Fibroblast of villous mesenchyme (primary cell): ENCODE measurements around the gene ODAD2. TPM values are rescaled to one million over a fixed set of nuclear protein-coding genes. Genes with fewer than 3 reads are reported as not detected.

Source experiments
- DNase-seq: peaks from one replicate; pipeline ENCODE4 v3.0.0-alpha.2; 2010; ENCODE audit warnings: low read depth
- H3K4me3 ChIP-seq: 2 replicates; pipeline ENCODE4 v1.5.1; 2011; ENCODE audit warnings: low read depth, mild to moderate bottlenecking, low read length
- CTCF ChIP-seq: IDR thresholded peaks from 2 replicates; pipeline ENCODE4 v1.5.1; 2012; ENCODE audit warnings: low read depth, mild to moderate bottlenecking, low read length; ENCODE audit not compliant: insufficient read depth
- total RNA-seq: library from RNA; depleted of rRNA; stranded (reverse); fragments of >200 nt; gene quantifications from 2 replicates; pipeline ENCODE4 v1.2.3, GENCODE V29; 2012

The ODAD2 gene
- total RNA-seq, 1 donor = 4.3 TPM

- no peak overlapping the region for H3K4me3 ChIP-seq
- TF ChIP-seq CTCF = no peak
- no peak for DNase-seq
Measured at GRCh38 chr10:27826369-27826768, 172.5 kb downstream of the ODAD2 start.

- TF ChIP-seq CTCF = no peak
- DNase-seq = no peak
Measured at GRCh38 chr10:27822301-27822700, 176.6 kb downstream of the ODAD2 start.

GRCh38 chr10:27820637-27821036 lies 178.2 kb downstream of the ODAD2 start:
- TF ChIP-seq CTCF = no peak
- H3K4me3 ChIP-seq = no peak overlapping the region
- DNase-seq = no peak

More at GRCh38 chr10:27822301-27822700, 176.6 kb downstream of the ODAD2 start:
- no peak overlapping the region for H3K4me3 ChIP-seq

- TF ChIP-seq CTCF = no peak
- DNase-seq = peak; percentile 14
- H3K4me3 ChIP-seq = no peak overlapping the region
Measured at GRCh38 chr10:27819781-27820531, 178.9 kb downstream of the ODAD2 start.

GRCh38 chr10:27816320-27816719 lies 182.6 kb downstream of the ODAD2 start:
- no peak for DNase-seq
- TF ChIP-seq CTCF = no peak
- no peak overlapping the region for H3K4me3 ChIP-seq

GRCh38 chr10:27815846-27816245 lies 183.0 kb downstream of the ODAD2 start:
- no peak for TF ChIP-seq CTCF
- H3K4me3 ChIP-seq = no peak overlapping the region
- no peak for DNase-seq

- TF ChIP-seq CTCF = no peak
- no peak for DNase-seq
- no peak overlapping the region for H3K4me3 ChIP-seq
Measured at GRCh38 chr10:27815261-27815660, 183.6 kb downstream of the ODAD2 start.
